SK-N-SH treated with all-trans-retinoic acid at 6 μM for 48 hours (cell line): ENCODE results near the gene PWWP2B.

Experiments used
- ARNTL ChIP-seq: fragments of 450-650 bp; formaldehyde crosslinking; IDR thresholded peaks from 2 replicates; pipeline ENCODE4 v1.5.0; 2020; ENCODE audit warnings: low read depth, mild to moderate bottlenecking, moderate library complexity, borderline replicate concordance
- ESRRG ChIP-seq: fragments of 250-450 bp; sonication (Bioruptor Pico); IDR thresholded peaks from 2 replicates; pipeline ENCODE4 v1.6.1; 2021; ENCODE audit warnings: mild to moderate bottlenecking
- OSR1 ChIP-seq: fragments of 250-450 bp; sonication (Bioruptor Pico); IDR thresholded peaks from 2 replicates; pipeline ENCODE4 v1.8.0; 2022; ENCODE audit warnings: moderate library complexity, mild to moderate bottlenecking, inconsistent platforms
- TCF4 ChIP-seq: fragments of 250-450 bp; sonication (Bioruptor Pico); IDR thresholded peaks from 2 replicates; pipeline ENCODE4 v1.8.0; 2021; ENCODE audit warnings: mild to moderate bottlenecking, moderate library complexity, borderline replicate concordance
- TOX ChIP-seq: fragments of 250-450 bp; sonication (Bioruptor Pico); IDR thresholded peaks from 2 replicates; pipeline ENCODE4 v1.8.0; 2021; ENCODE audit warnings: mild to moderate bottlenecking, moderate library complexity, borderline replicate concordance
- ZC3H10 ChIP-seq: fragments of 250-450 bp; sonication (Bioruptor Pico); IDR thresholded peaks from 2 replicates; pipeline ENCODE4 v1.5.1; 2021; ENCODE audit warnings: mild to moderate bottlenecking, moderate library complexity
- ZFP3 ChIP-seq: fragments of 250-450 bp; sonication (Bioruptor Pico); IDR thresholded peaks from 2 replicates; pipeline ENCODE4 v1.5.0; 2020; ENCODE audit warnings: mild to moderate bottlenecking, moderate library complexity
- TF ChIP-seq, protein P1 (sequence below): fragments of 250-450 bp; sonication (Bioruptor Pico); IDR thresholded peaks from 2 replicates; pipeline ENCODE4 v1.8.0; 2020; ENCODE audit warnings: mild to moderate bottlenecking, moderate library complexity, borderline replicate concordance
- TF ChIP-seq, protein P2 (sequence below): fragments of 250-450 bp; sonication (Bioruptor Pico); IDR thresholded peaks from 2 replicates; pipeline ENCODE4 v1.5.1; 2020; ENCODE audit warnings: low read depth, mild to moderate bottlenecking, moderate library complexity
- TF ChIP-seq, protein P3 (sequence below): fragments of 250-450 bp; sonication (Bioruptor Pico); IDR thresholded peaks from 2 replicates; pipeline ENCODE4 v1.8.0; 2021; ENCODE audit warnings: low read depth, mild to moderate bottlenecking, moderate library complexity, borderline replicate concordance
- TF ChIP-seq, protein P4 (sequence below): fragments of 250-450 bp; sonication (Bioruptor Pico); IDR thresholded peaks from 2 replicates; pipeline ENCODE4 v1.5.1; 2021; ENCODE audit warnings: mild to moderate bottlenecking, moderate library complexity

DNA sequence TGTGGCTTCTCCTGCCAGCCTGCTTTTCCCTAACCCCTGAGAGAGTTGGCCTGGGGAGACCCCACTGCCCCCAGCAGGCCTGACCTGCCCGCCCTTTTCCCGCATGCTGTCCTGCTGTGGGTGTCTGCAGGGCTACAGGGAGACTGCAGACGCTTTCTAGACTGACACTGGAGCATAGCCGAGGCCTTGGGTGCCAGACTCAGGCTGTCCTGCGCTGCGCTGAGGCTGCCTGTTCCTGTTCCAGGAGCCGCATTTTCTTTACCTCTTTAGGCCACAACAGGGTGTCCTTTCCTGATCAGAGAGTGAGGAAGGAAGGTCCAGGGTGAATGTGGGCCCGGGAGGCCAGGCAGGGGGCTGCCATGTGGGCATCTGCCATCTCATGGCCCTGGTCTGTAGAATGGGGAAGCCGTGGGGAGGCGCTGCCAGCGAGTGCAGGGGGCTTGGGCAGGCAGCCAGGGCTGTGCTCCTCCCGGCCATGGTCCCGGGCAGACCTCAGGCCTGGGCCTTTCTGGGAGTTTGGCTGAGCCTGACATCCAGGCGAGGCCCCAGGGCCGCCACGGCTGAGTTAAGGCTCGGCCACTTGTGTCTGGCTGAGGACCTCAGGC, 3.6 kb downstream of the PWWP2B start:
- TF ChIP-seq, protein P1, sequence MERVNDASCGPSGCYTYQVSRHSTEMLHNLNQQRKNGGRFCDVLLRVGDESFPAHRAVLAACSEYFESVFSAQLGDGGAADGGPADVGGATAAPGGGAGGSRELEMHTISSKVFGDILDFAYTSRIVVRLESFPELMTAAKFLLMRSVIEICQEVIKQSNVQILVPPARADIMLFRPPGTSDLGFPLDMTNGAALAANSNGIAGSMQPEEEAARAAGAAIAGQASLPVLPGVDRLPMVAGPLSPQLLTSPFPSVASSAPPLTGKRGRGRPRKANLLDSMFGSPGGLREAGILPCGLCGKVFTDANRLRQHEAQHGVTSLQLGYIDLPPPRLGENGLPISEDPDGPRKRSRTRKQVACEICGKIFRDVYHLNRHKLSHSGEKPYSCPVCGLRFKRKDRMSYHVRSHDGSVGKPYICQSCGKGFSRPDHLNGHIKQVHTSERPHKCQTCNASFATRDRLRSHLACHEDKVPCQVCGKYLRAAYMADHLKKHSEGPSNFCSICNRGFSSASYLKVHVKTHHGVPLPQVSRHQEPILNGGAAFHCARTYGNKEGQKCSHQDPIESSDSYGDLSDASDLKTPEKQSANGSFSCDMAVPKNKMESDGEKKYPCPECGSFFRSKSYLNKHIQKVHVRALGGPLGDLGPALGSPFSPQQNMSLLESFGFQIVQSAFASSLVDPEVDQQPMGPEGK (CRISPR knock-in tag), result no peak
- no peak for TF ChIP-seq ARNTL (CRISPR knock-in tag)
- TF ChIP-seq ESRRG (CRISPR knock-in tag), result no peak
- TF ChIP-seq, protein P2, sequence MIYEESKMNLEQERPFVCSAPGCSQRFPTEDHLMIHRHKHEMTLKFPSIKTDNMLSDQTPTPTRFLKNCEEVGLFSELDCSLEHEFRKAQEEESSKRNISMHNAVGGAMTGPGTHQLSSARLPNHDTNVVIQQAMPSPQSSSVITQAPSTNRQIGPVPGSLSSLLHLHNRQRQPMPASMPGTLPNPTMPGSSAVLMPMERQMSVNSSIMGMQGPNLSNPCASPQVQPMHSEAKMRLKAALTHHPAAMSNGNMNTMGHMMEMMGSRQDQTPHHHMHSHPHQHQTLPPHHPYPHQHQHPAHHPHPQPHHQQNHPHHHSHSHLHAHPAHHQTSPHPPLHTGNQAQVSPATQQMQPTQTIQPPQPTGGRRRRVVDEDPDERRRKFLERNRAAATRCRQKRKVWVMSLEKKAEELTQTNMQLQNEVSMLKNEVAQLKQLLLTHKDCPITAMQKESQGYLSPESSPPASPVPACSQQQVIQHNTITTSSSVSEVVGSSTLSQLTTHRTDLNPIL (CRISPR knock-in tag), result no peak
- TF ChIP-seq, protein P3, sequence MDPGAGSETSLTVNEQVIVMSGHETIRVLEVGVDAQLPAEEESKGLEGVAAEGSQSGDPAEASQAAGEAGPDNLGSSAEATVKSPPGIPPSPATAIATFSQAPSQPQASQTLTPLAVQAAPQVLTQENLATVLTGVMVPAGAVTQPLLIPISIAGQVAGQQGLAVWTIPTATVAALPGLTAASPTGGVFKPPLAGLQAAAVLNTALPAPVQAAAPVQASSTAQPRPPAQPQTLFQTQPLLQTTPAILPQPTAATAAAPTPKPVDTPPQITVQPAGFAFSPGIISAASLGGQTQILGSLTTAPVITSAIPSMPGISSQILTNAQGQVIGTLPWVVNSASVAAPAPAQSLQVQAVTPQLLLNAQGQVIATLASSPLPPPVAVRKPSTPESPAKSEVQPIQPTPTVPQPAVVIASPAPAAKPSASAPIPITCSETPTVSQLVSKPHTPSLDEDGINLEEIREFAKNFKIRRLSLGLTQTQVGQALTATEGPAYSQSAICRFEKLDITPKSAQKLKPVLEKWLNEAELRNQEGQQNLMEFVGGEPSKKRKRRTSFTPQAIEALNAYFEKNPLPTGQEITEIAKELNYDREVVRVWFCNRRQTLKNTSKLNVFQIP (CRISPR knock-in tag), result no peak
- TF ChIP-seq ZC3H10, result no peak
- TF ChIP-seq TCF4 (CRISPR knock-in tag), result no peak
- TF ChIP-seq, protein P4, sequence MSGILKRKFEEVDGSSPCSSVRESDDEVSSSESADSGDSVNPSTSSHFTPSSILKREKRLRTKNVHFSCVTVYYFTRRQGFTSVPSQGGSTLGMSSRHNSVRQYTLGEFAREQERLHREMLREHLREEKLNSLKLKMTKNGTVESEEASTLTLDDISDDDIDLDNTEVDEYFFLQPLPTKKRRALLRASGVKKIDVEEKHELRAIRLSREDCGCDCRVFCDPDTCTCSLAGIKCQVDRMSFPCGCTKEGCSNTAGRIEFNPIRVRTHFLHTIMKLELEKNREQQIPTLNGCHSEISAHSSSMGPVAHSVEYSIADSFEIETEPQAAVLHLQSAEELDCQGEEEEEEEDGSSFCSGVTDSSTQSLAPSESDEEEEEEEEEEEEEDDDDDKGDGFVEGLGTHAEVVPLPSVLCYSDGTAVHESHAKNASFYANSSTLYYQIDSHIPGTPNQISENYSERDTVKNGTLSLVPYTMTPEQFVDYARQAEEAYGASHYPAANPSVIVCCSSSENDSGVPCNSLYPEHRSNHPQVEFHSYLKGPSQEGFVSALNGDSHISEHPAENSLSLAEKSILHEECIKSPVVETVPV (CRISPR knock-in tag), result no peak
- TF ChIP-seq ZFP3 (CRISPR knock-in tag), result no peak
- no peak for TF ChIP-seq TOX (CRISPR knock-in tag)
- TF ChIP-seq OSR1 (CRISPR knock-in tag), result no peak
